H1 (cell line): ENCODE data around the gene H6PD. TPM values are rescaled to one million over a fixed set of nuclear protein-coding genes. Genes with fewer than 3 reads are reported as not detected.

Experiments
- CTCF ChIA-PET: fragments of 300-600 bp; sonication (Branson Sonifier 250); formaldehyde crosslinking; loops from one replicate; lab custom pipeline; 2021; ENCODE audit not compliant: partially characterized antibody; lab: Charles Lee
- POLR2A ChIA-PET: fragments of 300-600 bp; sonication (Branson Sonifier 250); formaldehyde crosslinking; loops from one replicate; lab custom pipeline; 2021; ENCODE audit warnings: inconsistent platforms; ENCODE audit not compliant: partially characterized antibody; lab: Charles Lee
- DNase-seq, 2 experiments: peaks; one replicate each; pipeline versions ENCODE4 v3.0.0 to v3.0.0-alpha.2; 2010 to 2022; ENCODE audit warnings: low spot score in 2 of 2, low read depth in 1 of 2, mixed read lengths in 1 of 2
- FAIRE-seq: peaks from 2 replicates; lab custom pipeline; 2011; peaks lifted over from hg19 to GRCh38; lab: Jason Lieb, UNC
- H2AFZ ChIP-seq: 2 replicates; pipeline ENCODE4 v1.8.1; 2012; ENCODE audit warnings: low read length, inconsistent platforms
- H2AK5ac ChIP-seq: 2 replicates; pipeline ENCODE4 v1.6.1; 2013; ENCODE audit warnings: low read depth, low read length
- H2BK120ac ChIP-seq: replicated peaks from 2 replicates; pipeline ENCODE3; 2013; ENCODE audit warnings: low read depth, low read length, inconsistent platforms
- H2BK12ac ChIP-seq: 2 replicates; pipeline ENCODE4 v1.6.1; 2013; ENCODE audit warnings: low read depth, low read length
- H2BK15ac ChIP-seq: 2 replicates; pipeline ENCODE4 v1.6.1; 2013; ENCODE audit warnings: low read length
- H2BK20ac ChIP-seq: 2 replicates; pipeline ENCODE4 v1.6.1; 2013; ENCODE audit warnings: low read length
- H2BK5ac ChIP-seq: 2 replicates; pipeline ENCODE4 v1.6.1; 2013; ENCODE audit warnings: low read depth, low read length
- H3K14ac ChIP-seq: 2 replicates; pipeline ENCODE4 v1.6.1; 2013; ENCODE audit warnings: inconsistent platforms; ENCODE audit not compliant: insufficient read length
- H3K18ac ChIP-seq: 2 replicates; pipeline ENCODE4 v1.6.1; 2013; ENCODE audit warnings: low read length; ENCODE audit errors: extremely low read depth
- H3K23ac ChIP-seq: 2 replicates; pipeline ENCODE4 v1.6.1; 2013; ENCODE audit warnings: inconsistent platforms; ENCODE audit not compliant: insufficient read length
- H3K23me2 ChIP-seq: 2 replicates; pipeline ENCODE4 v1.6.1; 2013; ENCODE audit warnings: low read depth, low read length
- H3K27ac ChIP-seq: 2 replicates; pipeline ENCODE4 v1.6.1; 2011; ENCODE audit warnings: low read depth, low read length, inconsistent platforms
- H3K27me3 ChIP-seq, 4 experiments: replicated peaks in 1 of 4; 1 replicate in 1 of 4; 2 replicates in 3 of 4; pipeline versions ENCODE4 v1.6.1 to v1.8.1; 2011 to 2013; ENCODE audit warnings: low read length in 3 of 4, mild to moderate bottlenecking in 3 of 4, inconsistent platforms in 2 of 4, mixed read lengths in 2 of 4, moderate library complexity in 1 of 4; ENCODE audit not compliant: control insufficient read depth in 3 of 4, insufficient read depth in 3 of 4; ENCODE audit errors: extremely low read depth in 1 of 4
- H3K36me3 ChIP-seq, 4 experiments: 2 replicates each; pipeline versions ENCODE4 v1.6.1 to v1.8.1; 2011 to 2013; ENCODE audit warnings: mild to moderate bottlenecking in 4 of 4, low read length in 3 of 4, moderate library complexity in 2 of 4, control low read depth in 1 of 4, inconsistent platforms in 1 of 4; ENCODE audit not compliant: insufficient read depth in 4 of 4, control insufficient read depth in 2 of 4
- H3K4ac ChIP-seq: replicated peaks from 2 replicates; pipeline ENCODE3; 2013; ENCODE audit warnings: low read length, low read depth, mixed read lengths, inconsistent platforms; ENCODE audit not compliant: insufficient read length
- H3K4me1 ChIP-seq, 4 experiments: replicated peaks in 1 of 4; 1 replicate in 1 of 4; 2 replicates in 3 of 4; pipeline versions ENCODE4 v1.6.1 to v1.8.1; 2011 to 2013; ENCODE audit warnings: low read length in 3 of 4, inconsistent platforms in 2 of 4, mixed read lengths in 1 of 4; ENCODE audit not compliant: insufficient read depth in 4 of 4, control insufficient read depth in 3 of 4
- H3K4me2 ChIP-seq, 2 experiments: 2 replicates each; pipeline versions ENCODE4 v1.6.1 to v1.8.1; 2011 to 2013; ENCODE audit warnings: low read depth in 2 of 2, low read length in 2 of 2, control low read depth in 1 of 2, inconsistent platforms in 1 of 2, mild to moderate bottlenecking in 1 of 2; ENCODE audit not compliant: insufficient read depth in 1 of 2
- H3K4me3 ChIP-seq, 4 experiments: fragments of 200-600, 300-600 bp in 1 of 4; sonication (generic), shearing (Covaris generic), sonication (Bioruptor Twin) in 1 of 4; 2 replicates each; pipeline versions ENCODE4 v1.5.1 to v1.8.1; 2011 to 2016; ENCODE audit warnings: low read length in 4 of 4, low read depth in 3 of 4, control low read depth in 2 of 4, inconsistent platforms in 2 of 4, mild to moderate bottlenecking in 2 of 4, mixed read lengths in 1 of 4, moderate library complexity in 1 of 4; ENCODE audit not compliant: insufficient read depth in 2 of 4; ENCODE audit errors: extremely low read depth in 1 of 4
- H3K56ac ChIP-seq: replicated peaks from 2 replicates; pipeline ENCODE3; 2013; ENCODE audit warnings: low read depth, mild to moderate bottlenecking, mixed read lengths, low read length, inconsistent platforms; ENCODE audit not compliant: insufficient read length
- H3K79me1 ChIP-seq: 2 replicates; pipeline ENCODE4 v1.6.1; 2013; ENCODE audit warnings: low read depth, low read length, control low read depth
- H3K79me2 ChIP-seq, 2 experiments: 2 replicates each; pipeline versions ENCODE4 v1.6.1 to v1.8.1; 2012 to 2013; ENCODE audit warnings: low read length in 2 of 2, mild to moderate bottlenecking in 2 of 2, inconsistent platforms in 1 of 2; ENCODE audit not compliant: insufficient read depth in 2 of 2, control insufficient read depth in 1 of 2
- H3K9ac ChIP-seq, 4 experiments: replicated peaks in 1 of 4; 1 replicate in 1 of 4; 2 replicates in 3 of 4; pipeline versions ENCODE4 v1.6.1 to v1.8.1; 2011 to 2013; ENCODE audit warnings: low read depth in 3 of 4, low read length in 3 of 4, control low read depth in 2 of 4, mild to moderate bottlenecking in 2 of 4, moderate library complexity in 2 of 4, inconsistent platforms in 1 of 4; ENCODE audit errors: extremely low read depth in 1 of 4
- H3K9me3 ChIP-seq, 2 experiments: 2 replicates each; pipeline versions ENCODE4 v1.6.1 to v1.8.1; 2012 to 2013; ENCODE audit warnings: mild to moderate bottlenecking in 2 of 2, moderate library complexity in 2 of 2, control low read depth in 1 of 2, inconsistent platforms in 1 of 2, low read depth in 1 of 2, low read length in 1 of 2, mixed read lengths in 1 of 2; ENCODE audit not compliant: insufficient read depth in 2 of 2
- H4K20me1 ChIP-seq, 2 experiments: replicated peaks in 1 of 2; 2 replicates each; pipeline versions ENCODE3 to v1.8.1; 2011 to 2013; ENCODE audit warnings: inconsistent platforms in 2 of 2, low read length in 2 of 2, mild to moderate bottlenecking in 1 of 2; ENCODE audit not compliant: insufficient read depth in 2 of 2, control insufficient read depth in 1 of 2
- H4K5ac ChIP-seq: 2 replicates; pipeline ENCODE4 v1.6.1; 2013; ENCODE audit warnings: low read length, low read depth, mixed read lengths, inconsistent platforms; ENCODE audit not compliant: insufficient read length
- H4K8ac ChIP-seq: 2 replicates; pipeline ENCODE4 v1.8.0; 2013; ENCODE audit warnings: mild to moderate bottlenecking, moderate library complexity, low read length, inconsistent platforms; ENCODE audit not compliant: insufficient read depth; ENCODE audit errors: extremely low read depth
- H4K91ac ChIP-seq: replicated peaks from 2 replicates; pipeline ENCODE3; 2013; ENCODE audit warnings: low read length, mixed read lengths, inconsistent platforms; ENCODE audit not compliant: insufficient read length
- ATF3 ChIP-seq: IDR thresholded peaks from 2 replicates; pipeline ENCODE4 v1.6.1; 2011; ENCODE audit warnings: low read depth, mild to moderate bottlenecking, low read length; ENCODE audit not compliant: insufficient read depth
- BCL11A ChIP-seq, 2 experiments: IDR thresholded peaks; one replicate each; pipeline ENCODE4 v1.6.1; 2011; ENCODE audit warnings: low read depth in 2 of 2, low read length in 2 of 2, mild to moderate bottlenecking in 2 of 2
- CBX8 ChIP-seq: fragments of 300-800, 300-1000 bp; sonication (generic); IDR thresholded peaks from 2 replicates; pipeline ENCODE4 v1.7.1; 2016; ENCODE audit warnings: low read depth, low read length, borderline replicate concordance
- CEBPB ChIP-seq: IDR thresholded peaks from 2 replicates; pipeline ENCODE4 v1.6.1; 2012; ENCODE audit warnings: low read depth, low read length
- FOSL1 ChIP-seq: IDR thresholded peaks from 2 replicates; pipeline ENCODE4 v1.6.1; 2011; ENCODE audit warnings: mild to moderate bottlenecking, low read depth, low read length, moderate library complexity; ENCODE audit not compliant: insufficient read depth
- JUN ChIP-seq: IDR thresholded peaks from 2 replicates; pipeline ENCODE4 v1.6.1; 2011; ENCODE audit warnings: low read depth, mild to moderate bottlenecking, improper control_type of control experiment, low read length
- MAFK ChIP-seq: IDR thresholded peaks from 2 replicates; pipeline ENCODE4 v1.6.1; 2012; ENCODE audit warnings: low read depth, mild to moderate bottlenecking, improper control_type of control experiment, low read length
- MAX ChIP-seq: IDR thresholded peaks from 2 replicates; pipeline ENCODE4 v1.6.1; 2012; ENCODE audit warnings: inconsistent platforms
- POU5F1 ChIP-seq: IDR thresholded peaks from 2 replicates; pipeline ENCODE4 v1.6.1; 2011; ENCODE audit warnings: low read depth, mild to moderate bottlenecking, low read length, moderate library complexity
- RAD21 ChIP-seq, 2 experiments: IDR thresholded peaks in 1 of 2; conservative IDR thresholded peaks in 1 of 2; 2 replicates each; pipeline ENCODE4 v1.6.1; 2011; ENCODE audit warnings: low read depth in 2 of 2, low read length in 2 of 2, improper control_type of control experiment in 1 of 2, inconsistent platforms in 1 of 2, mild to moderate bottlenecking in 1 of 2, moderate library complexity in 1 of 2
- SIN3A ChIP-seq, 2 experiments: IDR thresholded peaks in 1 of 2; conservative IDR thresholded peaks in 1 of 2; 2 replicates each; pipeline ENCODE4 v1.6.1; 2011 to 2012; ENCODE audit warnings: low read length in 2 of 2, improper control_type of control experiment in 1 of 2, low read depth in 1 of 2, mild to moderate bottlenecking in 1 of 2
- WGBS, 2 experiments: shearing (Covaris generic) in 1 of 2; methylation state at CpG; one replicate each; pipeline versions ENCODE4 v1.1.6 to v1.1.7; 2013 to 2015; ENCODE audit warnings: low lambda C conversion rate in 2 of 2, mixed read lengths in 2 of 2, inconsistent platforms in 1 of 2, low coverage in 1 of 2, missing lambda C conversion rate in 1 of 2; ENCODE audit not compliant: insufficient replicate concordance in 2 of 2, insufficient coverage in 1 of 2, insufficient read length in 1 of 2; ENCODE audit errors: extremely low coverage in 1 of 2, missing lambda C conversion rate in 1 of 2; 5-methylcytosine and 5-hydroxymethylcytosine counted together
- polyA plus RNA-seq, 7 experiments: library from polyadenylated mRNA; depleted of rRNA in 3 of 7; stranded (reverse) in 5 of 7; unstranded in 2 of 7; fragments of >200 nt in 5 of 7; fragments of 200-250 nt in 2 of 7; gene quantifications; 1 replicate in 5 of 7; 2 replicates in 1 of 7; 4 replicates in 1 of 7; pipeline versions ENCODE4 v1.2.1 to v1.2.3, GENCODE V29; 2011 to 2013; ENCODE audit warnings: missing spikeins in 2 of 7, mixed read lengths in 2 of 7
- total RNA-seq: library from RNA; stranded (reverse); fragmentation: NEBNext Ultra II Directional; extraction: Animal tissue kit (Norgen Biotek cat#: 25700); gene quantifications from 2 replicates; pipeline ENCODE4 v1.2.1, GENCODE V29; 2021
- TF ChIP-seq, protein P1 (sequence below): IDR thresholded peaks from 2 replicates; pipeline ENCODE4 v1.6.1; 2011; ENCODE audit warnings: low read length, improper control_type of control experiment

H6PD gene
- total and polyA plus RNA-seq, 2 of the 8 experiments (the other 6 are each of a cell fraction or from before 2014, with no cell fraction given): 3.6 to 3.8 TPM

GRCh38 chr1:9245230-9245619 is 10.7 kb downstream of the H6PD start:
- H2BK15ac ChIP-seq: no peak overlapping the region
- WGBS, 2 experiments: 93% methylated on average over 15 of the region's 15 CpGs; no CpG with 5 or more reads in 1 of the 2 experiments
- no peak overlapping the region for H2AFZ ChIP-seq
- peaks cover 4 to 20% (median 14%) of the 10 kb centered on the region in 4 experiments for H3K4me1 ChIP-seq
- H4K8ac ChIP-seq: no peak overlapping the region
- FAIRE-seq (no peak), DNase-seq (no peak)
- no peaks in the 10 kb centered on the region for H4K20me1 ChIP-seq
- no peaks in the 10 kb centered on the region for H3K36me3 ChIP-seq
- H3K9ac ChIP-seq: no peak overlapping the region
- H3K4me3 ChIP-seq: no peak overlapping the region
- H3K27ac ChIP-seq: no peak overlapping the region
- H3K27me3 ChIP-seq: no peaks in the 10 kb centered on the region; a peak in 1 of 7 replicates
- no peaks in the 10 kb centered on the region for H3K23me2 ChIP-seq
- no peaks in the 10 kb centered on the region for H3K79me2 ChIP-seq
- H3K4ac ChIP-seq: no peak overlapping the region
- H3K56ac ChIP-seq: no peak overlapping the region
- no peak overlapping the region for H3K18ac ChIP-seq
- ChIA-PET CTCF (interaction anchor here (0.6 to 12.2 kb wide), 9 partner anchors 8 to 235 kb away, joined by 3 to 127 read pairs (median 3); partner anchors contain the start of gene H6PD), POLR2A (no interaction called here)
- H2AK5ac ChIP-seq: no peak overlapping the region
- no peak overlapping the region for H2BK20ac ChIP-seq
- H3K79me1 ChIP-seq: no peaks in the 10 kb centered on the region
- H4K5ac ChIP-seq: no peak overlapping the region
- no peak overlapping the region for H2BK120ac ChIP-seq
- no peak overlapping the region for H4K91ac ChIP-seq
- no peaks in the 10 kb centered on the region for H3K9me3 ChIP-seq
- no peak overlapping the region for H3K14ac ChIP-seq
- H2BK12ac ChIP-seq: no peak overlapping the region
- no peak overlapping the region for H3K4me2 ChIP-seq
- no peak overlapping the region for H2BK5ac ChIP-seq
- no peak overlapping the region for H3K23ac ChIP-seq
- TF ChIP-seq, protein P1, sequence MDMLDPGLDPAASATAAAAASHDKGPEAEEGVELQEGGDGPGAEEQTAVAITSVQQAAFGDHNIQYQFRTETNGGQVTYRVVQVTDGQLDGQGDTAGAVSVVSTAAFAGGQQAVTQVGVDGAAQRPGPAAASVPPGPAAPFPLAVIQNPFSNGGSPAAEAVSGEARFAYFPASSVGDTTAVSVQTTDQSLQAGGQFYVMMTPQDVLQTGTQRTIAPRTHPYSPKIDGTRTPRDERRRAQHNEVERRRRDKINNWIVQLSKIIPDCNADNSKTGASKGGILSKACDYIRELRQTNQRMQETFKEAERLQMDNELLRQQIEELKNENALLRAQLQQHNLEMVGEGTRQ: no peak
- TF ChIP-seq ATF3 (no peak), CBX8 (no peak), CEBPB (no peak), SIN3A (conservative IDR thresholded peaks at IDR 0.05 in 1 of 2, IDR thresholded peaks at IDR 0.05 in 1 of 2; ENCODE audit: low read depth in 1 of 2, low read length in 2 of 2) (no peak), FOSL1 (no peak), MAX (no peak), POU5F1 (no peak), RAD21 (IDR thresholded peaks at IDR 0.05 in 1 of 2, conservative IDR thresholded peaks at IDR 0.05 in 1 of 2; ENCODE audit: low read depth in 2 of 2, low read length in 2 of 2) (no peak), JUN (no peak), BCL11A (IDR thresholded peaks at IDR 0.05; ENCODE audit: low read depth in 2 of 2, low read length in 2 of 2) (no peak), MAFK (no peak)
